Astrocyte (in vitro differentiated cells and primary cell): ENCODE measurements around the gene CRHR2.

ENCODE experiments used
- EZH2 ChIP-seq: IDR thresholded peaks from 2 replicates; pipeline ENCODE4 v1.6.1; 2012; ENCODE audit warnings: mild to moderate bottlenecking, low read length, inconsistent platforms; ENCODE audit not compliant: insufficient read depth
- TF ChIP-seq, protein P1 (sequence below): IDR thresholded peaks from 2 replicates; pipeline ENCODE4 v1.5.1; 2011; ENCODE audit warnings: low read depth, mild to moderate bottlenecking, inconsistent platforms, low read length, moderate library complexity; ENCODE audit not compliant: insufficient read depth

DNA sequence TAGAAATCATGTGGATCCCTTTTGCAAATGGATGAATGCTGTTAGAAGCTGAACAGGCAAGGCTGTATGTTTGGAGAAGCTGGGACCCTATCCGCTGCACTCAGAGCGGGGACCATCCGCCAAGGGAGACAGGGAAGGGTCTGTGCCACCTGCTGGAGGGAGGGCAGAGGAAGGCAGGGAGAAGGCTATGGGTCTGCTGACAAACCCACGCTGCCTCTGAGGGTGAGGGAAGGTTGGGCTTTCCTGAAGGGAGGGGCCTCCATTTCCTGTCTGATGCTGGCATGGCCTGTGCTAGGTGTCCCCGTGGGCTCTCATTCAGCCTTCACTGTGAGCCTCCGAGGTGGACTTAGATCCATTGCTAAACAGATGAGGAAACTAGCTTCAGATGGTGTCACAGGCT, 5.3 kb upstream of the CRHR2 start:
- TF ChIP-seq, protein P1, sequence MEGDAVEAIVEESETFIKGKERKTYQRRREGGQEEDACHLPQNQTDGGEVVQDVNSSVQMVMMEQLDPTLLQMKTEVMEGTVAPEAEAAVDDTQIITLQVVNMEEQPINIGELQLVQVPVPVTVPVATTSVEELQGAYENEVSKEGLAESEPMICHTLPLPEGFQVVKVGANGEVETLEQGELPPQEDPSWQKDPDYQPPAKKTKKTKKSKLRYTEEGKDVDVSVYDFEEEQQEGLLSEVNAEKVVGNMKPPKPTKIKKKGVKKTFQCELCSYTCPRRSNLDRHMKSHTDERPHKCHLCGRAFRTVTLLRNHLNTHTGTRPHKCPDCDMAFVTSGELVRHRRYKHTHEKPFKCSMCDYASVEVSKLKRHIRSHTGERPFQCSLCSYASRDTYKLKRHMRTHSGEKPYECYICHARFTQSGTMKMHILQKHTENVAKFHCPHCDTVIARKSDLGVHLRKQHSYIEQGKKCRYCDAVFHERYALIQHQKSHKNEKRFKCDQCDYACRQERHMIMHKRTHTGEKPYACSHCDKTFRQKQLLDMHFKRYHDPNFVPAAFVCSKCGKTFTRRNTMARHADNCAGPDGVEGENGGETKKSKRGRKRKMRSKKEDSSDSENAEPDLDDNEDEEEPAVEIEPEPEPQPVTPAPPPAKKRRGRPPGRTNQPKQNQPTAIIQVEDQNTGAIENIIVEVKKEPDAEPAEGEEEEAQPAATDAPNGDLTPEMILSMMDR: no peak
- TF ChIP-seq EZH2: no peak
